Loucy (cell line): ENCODE results near the gene MTFR1L.

Source experiments
- EZH2phosphoT487 ChIP-seq: fragments of 200-600 bp; IDR thresholded peaks from 2 replicates; pipeline ENCODE4 v1.6.1; 2018; ENCODE audit warnings: antibody characterized with exemption, mild to moderate bottlenecking, moderate library complexity, borderline replicate concordance
- TF ChIP-seq, protein P1 (sequence below): fragments of 200-600 bp; sonication (generic); conservative IDR thresholded peaks from 2 replicates; pipeline ENCODE4 v1.5.1; 2014; ENCODE audit warnings: mild to moderate bottlenecking, antibody characterized with exemption, low read length

DNA sequence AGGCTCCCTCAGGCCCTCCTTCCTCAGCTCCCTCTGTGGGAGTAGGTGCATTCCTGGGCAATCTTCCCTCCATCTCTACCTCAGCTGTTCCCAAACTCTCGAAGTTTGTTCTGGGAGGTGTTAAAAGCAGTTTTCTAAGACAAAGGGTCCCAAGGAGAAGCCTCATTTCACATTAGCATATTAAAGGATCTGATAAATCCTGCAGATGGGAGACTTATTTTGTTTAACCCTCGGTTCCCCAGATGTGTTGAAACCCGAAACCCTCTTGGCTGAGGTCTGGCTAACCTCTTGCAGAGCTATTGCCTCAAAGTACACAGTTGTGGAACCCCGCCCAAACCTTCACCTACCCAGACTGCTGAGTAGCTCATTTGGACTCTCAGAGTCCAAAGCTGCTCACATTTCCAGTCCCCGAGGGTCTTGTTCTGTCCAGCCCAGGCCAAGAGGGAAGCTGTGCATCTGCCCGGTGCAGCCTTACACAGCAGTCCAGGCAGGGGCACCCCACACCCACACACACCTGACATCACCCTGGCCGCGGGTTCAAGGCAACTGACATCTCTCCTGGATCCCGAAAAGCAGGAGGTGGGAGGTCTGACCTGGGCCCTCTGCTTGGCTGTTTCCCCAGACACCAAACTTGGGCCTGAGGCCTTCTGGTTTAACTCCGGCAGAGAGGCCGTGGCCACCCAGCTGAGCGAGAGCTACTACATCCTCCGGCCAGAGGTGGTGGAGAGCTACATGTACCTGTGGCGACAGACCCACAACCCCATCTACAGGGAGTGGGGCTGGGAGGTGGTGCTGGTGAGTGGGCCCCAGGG, 39.2 kb upstream of the MTFR1L start:
- no peak for TF ChIP-seq EZH2phosphoT487
- TF ChIP-seq, protein P1, sequence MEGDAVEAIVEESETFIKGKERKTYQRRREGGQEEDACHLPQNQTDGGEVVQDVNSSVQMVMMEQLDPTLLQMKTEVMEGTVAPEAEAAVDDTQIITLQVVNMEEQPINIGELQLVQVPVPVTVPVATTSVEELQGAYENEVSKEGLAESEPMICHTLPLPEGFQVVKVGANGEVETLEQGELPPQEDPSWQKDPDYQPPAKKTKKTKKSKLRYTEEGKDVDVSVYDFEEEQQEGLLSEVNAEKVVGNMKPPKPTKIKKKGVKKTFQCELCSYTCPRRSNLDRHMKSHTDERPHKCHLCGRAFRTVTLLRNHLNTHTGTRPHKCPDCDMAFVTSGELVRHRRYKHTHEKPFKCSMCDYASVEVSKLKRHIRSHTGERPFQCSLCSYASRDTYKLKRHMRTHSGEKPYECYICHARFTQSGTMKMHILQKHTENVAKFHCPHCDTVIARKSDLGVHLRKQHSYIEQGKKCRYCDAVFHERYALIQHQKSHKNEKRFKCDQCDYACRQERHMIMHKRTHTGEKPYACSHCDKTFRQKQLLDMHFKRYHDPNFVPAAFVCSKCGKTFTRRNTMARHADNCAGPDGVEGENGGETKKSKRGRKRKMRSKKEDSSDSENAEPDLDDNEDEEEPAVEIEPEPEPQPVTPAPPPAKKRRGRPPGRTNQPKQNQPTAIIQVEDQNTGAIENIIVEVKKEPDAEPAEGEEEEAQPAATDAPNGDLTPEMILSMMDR: no peak
